HepG2 (cell line): ENCODE measurements around the gene FGD3.

Experiments used
- CBX2 ChIP-seq, 2 experiments: fragments of 200-600 bp in 1 of 2; sonication (generic); formaldehyde crosslinking in 1 of 2; IDR thresholded peaks; 2 replicates each; pipeline versions ENCODE4 v1.7.0 to v1.8.1; 2018 to 2022; ENCODE audit warnings: low read depth in 2 of 2, low read length in 1 of 2, mild to moderate bottlenecking in 1 of 2, missing genetic modification reagents in 1 of 2
- CHD2 ChIP-seq: IDR thresholded peaks from 2 replicates; pipeline ENCODE4 v1.6.1; 2011; ENCODE audit warnings: low read depth, low read length, improper control_type of control experiment
- CTCF ChIP-seq: sonication (generic); formaldehyde crosslinking; IDR thresholded peaks from 2 replicates; pipeline ENCODE4 v1.5.0; 2020; ENCODE audit warnings: mild to moderate bottlenecking, missing genetic modification reagents, moderate library complexity
- EP300 ChIP-seq, 3 experiments: sonication (generic) in 1 of 3; formaldehyde crosslinking in 1 of 3; IDR thresholded peaks; 2 replicates each; pipeline versions ENCODE4 v1.5.1 to v1.6.1; 2011 to 2020; ENCODE audit warnings: low read depth in 2 of 3, low read length in 2 of 3, borderline replicate concordance in 1 of 3, improper control_type of control experiment in 1 of 3, mild to moderate bottlenecking in 1 of 3, missing genetic modification reagents in 1 of 3, moderate library complexity in 1 of 3
- MXI1 ChIP-seq: IDR thresholded peaks from 3 replicates; pipeline ENCODE4 v1.6.1; 2012; ENCODE audit warnings: low read depth, low read length, inconsistent platforms, borderline replicate concordance
- NR2F2 ChIP-seq: IDR thresholded peaks from 2 replicates; pipeline ENCODE4 v1.6.1; 2012; ENCODE audit warnings: low read depth, inconsistent platforms, borderline replicate concordance
- RXRA ChIP-seq: sonication (generic); formaldehyde crosslinking; IDR thresholded peaks from 2 replicates; pipeline ENCODE4 v1.5.1; 2020; ENCODE audit warnings: missing genetic modification reagents
- SALL2 ChIP-seq: sonication (generic); formaldehyde crosslinking; IDR thresholded peaks from 2 replicates; pipeline ENCODE4 v1.8.1; 2023; ENCODE audit warnings: mild to moderate bottlenecking, missing genetic modification reagents, inconsistent platforms
- TAF1 ChIP-seq: sonication (generic); formaldehyde crosslinking; IDR thresholded peaks from 2 replicates; pipeline ENCODE4 v1.4.0; 2020; ENCODE audit warnings: missing genetic modification reagents
- ZNF20 ChIP-seq: sonication (generic); formaldehyde crosslinking; IDR thresholded peaks from 2 replicates; pipeline ENCODE4 v1.4.0; 2020; ENCODE audit warnings: mild to moderate bottlenecking, moderate library complexity, missing genetic modification reagents
- ZNF709 ChIP-seq: sonication (generic); formaldehyde crosslinking; IDR thresholded peaks from 2 replicates; pipeline ENCODE4 v1.5.0; 2020; ENCODE audit warnings: mild to moderate bottlenecking, missing genetic modification reagents

- TF ChIP-seq MXI1, result no peak
- no peak for TF ChIP-seq NR2F2
- no peak for TF ChIP-seq ZNF709 (CRISPR knock-in tag)
- TF ChIP-seq CTCF (CRISPR knock-in tag), result no peak
- TF ChIP-seq TAF1 (CRISPR knock-in tag), result no peak
- TF ChIP-seq CHD2, result no peak
- no peak for TF ChIP-seq SALL2
- TF ChIP-seq ZNF20 (CRISPR knock-in tag), result no peak
- no peak for TF ChIP-seq RXRA (CRISPR knock-in tag)
- TF ChIP-seq CBX2 (IDR thresholded peaks at IDR 0.05; ENCODE audit: low read depth, low read length), result no peak
- TF ChIP-seq CBX2 (CRISPR knock-in tag; IDR thresholded peaks at IDR 0.05; ENCODE audit: low read depth), result no peak
- no peak for TF ChIP-seq EP300 (IDR thresholded peaks at IDR 0.05; ENCODE audit: low read depth in 2 of 2, low read length in 2 of 2)
- no peak for TF ChIP-seq EP300 (CRISPR knock-in tag; IDR thresholded peaks at IDR 0.05; ENCODE audit: borderline replicate concordance)
Observed at GRCh38 chr9:92952906-92953610, 5.7 kb downstream of the FGD3 start.
